ENCODE measurements around the gene PSME2.

Gene PSME2

GRCh38 chr14:24132976-24133375 lies 13.4 kb downstream of the PSME2 start:
- no peak for DNase-seq

GRCh38 chr14:24132061-24132685 lies 14.2 kb downstream of the PSME2 start:
- DNase-seq = no peak

GRCh38 chr14:24131549-24131966 lies 14.9 kb downstream of the PSME2 start:
- DNase-seq = no peak

DNA sequence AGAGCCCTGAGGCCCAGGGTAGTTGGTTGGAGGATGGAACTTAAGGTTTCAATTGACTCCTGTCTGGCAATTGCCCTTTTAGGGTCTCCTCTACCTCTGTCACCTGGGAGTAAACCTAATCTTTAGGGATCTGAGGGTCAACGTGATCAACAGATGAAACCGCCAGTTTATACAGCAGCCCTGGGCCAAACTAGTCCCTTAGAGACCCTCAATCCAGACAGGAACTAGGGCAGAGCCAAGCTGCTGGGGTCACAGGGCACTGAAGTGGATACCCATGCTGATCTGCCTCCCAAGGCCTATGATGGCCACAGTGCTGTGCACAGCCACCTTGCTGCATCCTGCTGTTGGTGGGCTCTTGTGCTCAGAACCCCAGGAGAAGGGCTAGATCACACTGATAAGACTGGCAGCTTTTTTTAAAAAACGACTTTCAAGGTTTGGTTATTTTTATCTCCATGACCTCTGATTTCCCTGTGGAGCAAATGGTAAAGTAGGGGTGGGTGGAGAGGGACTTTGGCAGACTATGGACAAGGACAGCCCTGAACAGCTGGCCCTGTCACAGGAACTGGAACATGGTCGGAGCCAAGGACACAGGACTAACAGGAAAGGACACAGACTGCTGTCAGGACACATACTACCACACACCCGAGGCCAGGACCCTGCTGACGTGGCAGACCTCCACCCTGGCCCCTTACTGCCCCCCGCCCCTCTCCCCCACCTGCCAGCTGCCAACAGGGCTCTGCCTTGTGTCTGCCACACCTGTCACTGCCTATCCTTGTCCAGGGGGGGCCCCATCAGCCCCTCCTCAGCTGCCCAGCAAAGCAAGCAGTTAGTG lies 15.5 kb downstream of the PSME2 start:
- DNase-seq = no peak

GRCh38 chr14:24130380-24130716 lies 16.1 kb downstream of the PSME2 start, which contains the start of gene FITM1:
Gene FITM1 (plus strand): TSS chr14:24130659. CDS start chr14:24131564, 905 bp downstream.
- no peak for DNase-seq

DNA sequence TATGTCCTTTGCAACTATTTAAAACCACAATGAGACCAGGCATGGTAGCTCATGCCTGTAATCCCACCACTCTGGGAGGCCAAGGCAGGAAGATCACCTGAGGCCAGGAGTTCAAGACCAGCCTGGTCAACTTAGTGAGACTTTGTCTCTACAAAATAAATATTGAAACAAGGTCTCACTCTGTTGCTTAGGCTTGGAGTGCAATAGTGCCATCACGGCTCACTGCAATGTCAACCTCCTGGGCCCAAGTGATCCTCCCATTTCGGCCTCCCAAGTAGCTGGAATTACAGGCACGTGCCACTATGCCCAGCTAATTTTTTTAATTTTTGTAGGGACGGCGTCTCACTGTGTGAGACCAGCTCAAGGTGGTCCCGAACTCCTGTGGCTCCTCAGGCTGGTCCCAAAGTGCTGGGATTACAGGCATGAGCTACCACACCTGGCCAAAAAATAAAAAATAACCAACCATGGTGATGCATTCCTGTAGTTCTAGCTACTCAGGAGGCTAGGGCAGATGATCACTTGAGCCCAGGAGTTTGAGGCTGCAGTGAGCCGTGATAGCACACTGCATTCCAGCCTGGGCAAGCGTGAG lies 16.9 kb downstream of the PSME2 start:
- no peak for DNase-seq

- DNase-seq = no peak
These were observed 18.7 kb downstream of the PSME2 start for GRCh38 chr14:24127673-24128072.

GRCh38 chr14:24126939-24127338 lies 19.5 kb downstream of the PSME2 start:
- DNase-seq = no peak

DNA sequence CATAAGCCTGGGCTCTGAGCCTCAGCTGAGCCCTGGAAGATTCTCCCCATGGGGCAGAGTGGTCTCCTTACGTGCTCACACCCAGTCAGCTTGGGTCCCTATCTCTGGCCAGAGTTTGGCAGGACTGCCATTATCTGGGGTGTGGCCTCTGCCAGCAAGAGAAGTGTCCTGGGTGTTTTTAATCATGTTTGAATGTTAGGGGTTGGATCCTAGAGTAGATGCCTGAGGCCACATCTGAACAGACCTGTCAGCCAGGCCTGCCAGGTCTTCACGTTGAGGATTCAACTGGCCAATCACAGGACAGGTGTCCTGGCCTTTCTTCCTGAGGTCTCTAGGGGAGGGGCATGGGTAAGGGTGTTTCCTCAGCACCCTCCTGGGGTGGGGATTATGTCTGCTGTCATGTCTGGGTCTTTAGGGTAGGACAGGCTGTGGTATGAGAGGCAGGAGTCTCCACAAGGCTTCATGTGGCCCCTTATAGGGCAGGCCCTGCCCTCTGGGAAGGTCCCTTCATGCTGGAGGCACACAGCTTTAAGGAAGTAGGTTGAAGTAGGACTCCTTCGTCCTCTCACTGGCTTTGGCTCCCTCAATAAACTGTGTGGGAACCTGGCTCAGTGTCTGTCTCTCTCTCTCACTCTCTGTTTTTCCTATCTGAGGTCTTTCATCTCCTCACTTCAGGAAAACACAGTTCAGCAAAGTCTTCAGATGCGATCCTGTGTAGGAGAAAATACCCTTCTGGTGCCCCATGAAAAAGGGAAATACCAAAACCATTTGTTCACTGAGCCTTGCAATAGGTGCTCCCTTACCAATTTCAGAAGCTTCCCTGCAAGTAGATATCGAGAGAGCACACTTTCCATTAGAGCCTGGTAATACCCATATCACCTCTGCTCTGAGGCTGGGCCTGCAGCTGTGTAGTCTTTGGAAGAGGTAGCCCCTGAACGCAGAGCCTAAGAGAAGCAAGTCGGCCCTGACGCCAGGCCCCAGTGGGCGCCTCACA lies 22.7 kb downstream of the PSME2 start:
- DNase-seq = no peak

- DNase-seq = no peak
These were observed 23.5 kb downstream of the PSME2 start for GRCh38 chr14:24122898-24123297.

- DNase-seq = no peak
These were observed 24.0 kb downstream of the PSME2 start for GRCh38 chr14:24122416-24122815.

DNA sequence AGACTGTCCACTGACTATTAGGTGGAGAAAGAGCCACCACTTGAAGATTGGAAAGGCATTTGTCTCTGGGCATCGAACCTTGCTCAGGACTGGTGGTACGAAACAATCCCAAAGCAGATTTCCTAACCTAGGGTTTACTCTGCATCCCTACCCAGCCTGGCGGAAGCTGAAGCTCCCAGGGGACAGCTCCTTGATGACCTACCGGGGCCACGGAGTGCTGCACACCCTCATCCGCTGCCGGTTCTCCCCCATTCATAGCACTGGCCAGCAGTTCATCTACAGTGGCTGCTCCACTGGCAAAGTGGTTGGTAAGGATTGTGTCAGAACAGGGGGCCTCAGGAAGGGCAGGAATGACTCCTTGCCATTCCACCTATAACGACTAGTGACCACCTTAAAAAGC lies 25.2 kb downstream of the PSME2 start:
- DNase-seq = no peak

DNA sequence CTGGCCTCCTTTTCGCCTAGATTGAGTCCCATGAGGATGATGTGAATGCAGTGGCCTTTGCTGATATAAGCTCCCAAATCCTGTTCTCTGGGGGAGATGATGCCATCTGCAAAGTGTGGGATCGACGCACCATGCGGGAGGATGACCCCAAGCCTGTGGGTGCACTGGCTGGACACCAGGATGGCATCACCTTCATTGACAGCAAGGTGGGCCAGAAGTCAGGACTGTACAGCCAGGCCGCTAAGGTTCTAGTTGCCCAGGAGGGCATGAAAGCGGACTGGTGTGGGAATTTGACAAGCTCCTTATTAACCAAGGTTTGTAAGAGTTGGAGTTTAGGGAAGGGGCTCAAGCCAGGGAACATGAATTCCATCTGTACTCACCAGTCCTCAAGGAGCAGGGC lies 26.7 kb downstream of the PSME2 start:
- no peak for DNase-seq

DNA sequence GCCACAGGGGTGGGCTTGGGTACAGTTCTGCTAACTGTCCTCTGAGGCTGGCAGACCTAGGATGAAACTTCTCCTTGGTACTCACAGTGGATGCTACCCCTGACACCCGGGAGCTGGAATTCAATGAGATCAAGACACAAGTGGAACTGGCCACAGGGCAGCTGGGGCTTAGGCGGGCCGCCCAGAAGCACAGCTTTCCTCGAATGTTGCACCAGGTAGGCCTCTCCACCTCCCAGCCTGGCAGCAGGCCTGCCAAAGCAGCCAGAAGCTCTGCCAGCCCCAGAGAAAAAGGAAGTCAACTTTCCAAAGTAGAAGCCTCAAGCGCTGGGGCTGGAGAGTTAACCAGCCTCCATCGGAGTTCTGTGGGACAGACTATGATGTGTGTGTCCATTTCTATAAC lies 29.2 kb downstream of the PSME2 start:
- no peak for DNase-seq

GRCh38 chr14:24116128-24116814 lies 30.1 kb downstream of the PSME2 start:
- no peak for DNase-seq

DNA sequence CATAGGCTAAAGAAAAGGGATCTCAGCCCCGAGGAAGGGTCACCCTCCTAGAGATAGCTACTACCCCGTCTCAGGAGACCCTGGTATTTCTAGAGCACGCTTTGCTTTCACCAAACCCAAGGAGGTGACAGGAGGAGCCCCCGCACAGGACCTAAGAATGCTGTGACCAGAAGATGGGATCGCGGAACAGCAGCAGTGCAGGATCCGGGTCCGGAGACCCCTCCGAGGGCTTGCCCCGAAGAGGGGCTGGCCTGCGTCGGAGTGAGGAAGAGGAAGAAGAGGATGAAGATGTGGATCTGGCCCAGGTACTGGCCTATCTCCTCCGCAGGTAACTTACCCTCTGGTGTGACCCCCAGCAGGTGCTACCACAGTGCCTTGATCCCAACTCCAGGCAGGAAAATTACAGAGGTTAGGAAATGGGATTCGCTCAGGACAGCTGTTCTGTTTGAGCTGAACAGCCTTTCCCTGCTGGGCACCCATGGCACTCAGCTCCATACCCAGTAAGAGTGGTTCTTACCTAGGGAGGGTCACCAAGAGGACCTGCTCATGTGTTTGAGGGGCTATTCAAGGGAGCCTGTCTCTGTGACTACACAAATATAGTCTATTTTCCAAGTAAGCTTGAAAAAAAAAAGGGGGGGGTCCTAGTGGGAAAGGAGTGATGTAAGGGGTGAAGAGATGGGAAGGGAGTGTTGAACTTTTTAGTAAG lies 30.8 kb downstream of the PSME2 start:
- DNase-seq = no peak

- DNase-seq = peak; percentile 99
These were observed 31.6 kb downstream of the PSME2 start, which contains the start of the genes DCAF11 and NRL for GRCh38 chr14:24114532-24115421. Gene DCAF11 (plus strand): TSS chr14:24114777. CDS start chr14:24115595, 818 bp downstream. Gene NRL (minus strand): TSS chr14:24114949. CDS start chr14:24082848, 32,101 bp downstream.

DNA sequence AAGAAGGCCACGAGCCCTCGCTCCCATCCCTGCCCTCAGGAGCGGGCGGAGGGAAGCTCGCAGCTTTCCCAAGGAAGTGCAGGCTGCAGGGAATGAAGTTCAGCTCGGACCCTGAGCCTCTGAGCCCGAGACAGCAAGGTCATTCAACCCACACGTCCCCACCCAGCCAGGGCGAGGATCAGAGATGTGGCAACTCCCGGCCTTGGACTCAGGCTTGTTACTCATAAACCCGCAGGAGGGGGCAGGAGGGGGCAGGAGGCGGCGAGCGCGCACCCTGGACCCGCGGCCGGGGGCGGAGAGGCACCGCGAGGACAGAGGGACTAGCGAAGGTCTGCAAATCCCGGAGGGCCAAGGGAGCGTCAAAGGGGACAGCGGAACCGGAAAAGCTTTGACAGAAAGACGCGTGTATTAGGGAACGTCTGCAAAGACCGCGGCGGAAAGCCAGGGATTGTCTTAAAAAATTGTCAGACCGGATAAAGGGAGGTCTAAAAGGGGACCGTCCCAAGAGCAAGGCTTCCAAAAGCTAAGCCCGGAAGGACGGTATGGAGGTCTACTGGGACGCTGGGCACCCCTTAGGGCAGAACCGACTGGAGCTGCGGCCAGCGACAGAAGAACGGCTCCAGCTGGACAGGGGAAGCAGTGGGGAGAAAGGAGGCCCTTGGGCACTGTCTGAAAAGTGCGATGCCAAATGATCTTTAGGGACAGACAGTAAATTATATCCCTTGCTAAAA lies 32.4 kb downstream of the PSME2 start:
- DNase-seq = peak; percentile 81

- no peak for DNase-seq
These were observed 33.0 kb downstream of the PSME2 start for GRCh38 chr14:24113379-24113800.

- no peak for DNase-seq
These were observed 35.9 kb downstream of the PSME2 start for GRCh38 chr14:24110523-24110922.
